GM21528 (cell line): ENCODE results near the gene PEAK1.
A peak's percentile ranks its signal among the peaks of the same experiment; 100 is the strongest.

Experiments used
- ATAC-seq: cut with Tn5 transposase; IDR thresholded peaks from one replicate; pipeline ENCODE4 v1.9.1; 2021; ENCODE audit warnings: mild to moderate bottlenecking, moderate library complexity; ENCODE audit not compliant: unreplicated experiment, low FRiP score

PEAK1 gene

DNA sequence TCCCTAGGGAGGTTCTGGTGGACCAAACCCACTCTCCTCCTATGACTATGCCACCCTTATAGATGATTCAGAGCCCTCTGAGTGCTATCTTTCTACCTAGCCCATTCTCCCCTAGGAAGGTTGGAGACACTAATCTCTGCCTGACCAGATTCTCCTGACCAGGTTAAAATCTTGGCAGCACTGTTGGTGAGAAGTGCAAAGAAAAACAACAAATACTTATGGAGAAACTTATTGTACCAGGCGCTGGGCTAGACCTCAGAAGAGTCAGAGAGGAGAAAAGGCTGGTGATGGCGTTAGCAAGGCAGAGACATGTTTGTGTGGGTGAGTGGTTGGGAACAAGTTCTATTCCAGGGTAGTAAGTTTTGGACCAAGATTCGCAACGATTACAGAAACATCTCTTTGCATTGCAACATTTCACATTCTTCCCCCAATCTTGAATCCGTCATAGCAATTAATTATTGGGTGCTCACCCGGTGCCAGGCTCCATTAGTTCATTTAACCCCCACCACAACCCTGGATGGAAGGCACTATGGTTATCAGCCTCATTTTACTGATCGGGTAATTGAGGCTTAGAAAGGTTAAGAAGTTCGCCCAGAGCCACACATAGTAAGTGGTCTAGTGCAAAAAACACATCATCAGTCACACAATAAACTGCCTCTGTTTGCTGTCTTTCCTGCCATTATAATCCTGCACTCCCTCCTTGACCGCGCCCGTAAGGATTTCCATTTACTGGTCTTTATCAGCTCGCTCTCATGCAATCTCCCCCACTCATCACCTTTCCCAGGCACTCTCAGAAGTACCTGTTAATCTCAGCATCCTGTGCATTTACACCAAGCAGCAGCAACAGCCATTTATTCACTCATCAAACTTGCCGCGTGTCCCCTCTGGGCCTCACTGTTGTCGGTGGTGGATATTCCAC, 348.3 kb downstream of the PEAK1 start:
- no peak for ATAC-seq

DNA sequence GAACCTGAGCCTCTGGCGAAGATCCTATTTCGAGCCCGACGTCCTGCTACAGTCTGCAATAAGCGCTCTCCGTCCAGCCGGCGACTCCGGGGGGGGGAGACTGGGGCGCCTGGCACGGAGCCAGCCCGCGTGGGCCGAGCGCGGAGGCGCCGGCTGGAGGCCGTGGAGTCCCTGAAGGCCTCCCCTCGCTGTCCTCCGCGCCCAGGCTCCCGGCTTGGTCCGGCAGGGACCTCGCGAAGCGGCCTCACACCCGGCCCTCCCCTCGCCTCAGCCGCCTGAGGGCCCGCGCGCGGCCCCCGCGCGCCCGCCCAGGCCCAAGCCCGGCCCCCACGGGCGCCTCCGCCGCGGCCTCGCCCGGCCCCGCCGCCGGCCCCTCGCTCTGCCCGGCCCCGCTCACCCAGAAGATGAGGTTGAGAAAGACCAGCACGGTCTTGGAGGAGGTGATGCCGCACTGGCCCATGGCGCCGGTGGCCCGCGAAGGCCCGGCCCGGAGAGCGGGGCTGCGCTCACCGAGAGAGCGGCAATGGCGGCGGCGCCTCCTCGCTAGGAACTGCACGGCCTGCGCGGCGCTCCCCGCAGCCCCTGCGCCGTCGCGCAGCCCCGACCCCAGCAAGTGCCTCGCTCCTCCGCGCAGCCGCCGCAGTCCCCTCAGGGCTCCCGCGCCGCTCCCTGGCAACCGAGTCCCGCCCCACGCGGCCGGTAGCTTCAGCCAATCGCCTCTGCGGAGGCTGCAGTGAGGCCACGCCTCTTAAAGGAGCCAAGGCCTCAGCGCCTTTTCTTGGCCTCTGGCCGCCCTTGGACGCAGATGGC, 349.2 kb downstream of the PEAK1 start, which contains the start of gene TSPAN3:
Gene TSPAN3, minus strand, starts transcription at position 615 of the 810 bp plus-strand sequence. Its CDS starts 155 bp downstream, at position 460.
- ATAC-seq = peak; percentile 89

DNA sequence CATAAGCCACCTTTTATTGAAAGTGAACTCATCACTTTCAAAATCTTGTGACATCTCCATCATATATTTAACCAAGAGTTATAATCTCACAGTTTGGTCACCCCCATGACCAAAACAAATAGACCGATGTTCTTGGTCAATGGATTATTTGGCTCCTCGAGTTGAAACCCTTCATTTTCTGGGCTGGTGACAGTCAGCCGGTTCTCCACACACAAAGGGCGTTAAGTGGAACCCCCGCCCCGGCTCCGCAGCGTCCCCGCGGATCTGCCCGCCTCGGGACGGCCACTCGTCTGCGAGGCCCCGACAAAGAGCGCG, 349.8 kb downstream of the PEAK1 start:
- ATAC-seq = no peak

DNA sequence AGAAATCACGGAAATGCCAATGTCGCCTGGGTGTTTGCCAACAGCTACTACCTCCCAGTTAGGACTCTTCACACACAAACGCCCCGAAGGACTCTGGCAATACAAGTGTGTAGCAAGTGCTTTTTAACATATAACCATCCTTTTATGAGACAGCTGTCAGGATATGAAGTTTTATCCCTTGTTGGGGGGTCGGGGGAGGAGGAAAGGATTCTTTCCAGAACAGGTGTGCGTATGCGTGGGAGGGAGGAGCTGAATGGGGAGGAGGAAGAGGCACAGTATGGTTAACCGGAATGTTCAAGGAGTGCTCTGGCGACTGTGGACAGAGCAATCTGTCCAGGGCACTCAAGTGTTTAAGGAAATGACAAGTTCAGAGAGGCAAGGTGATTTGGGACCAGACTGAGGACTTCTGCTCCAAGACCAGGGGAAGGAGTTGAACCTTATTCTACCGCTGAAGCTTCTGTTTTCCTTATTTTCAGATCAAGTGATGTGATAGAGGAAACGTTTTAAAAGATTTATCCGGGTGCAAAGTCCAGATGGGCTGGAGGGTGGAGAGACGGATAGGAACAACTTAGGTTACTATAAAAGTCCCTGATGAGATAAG, 350.3 kb downstream of the PEAK1 start:
- ATAC-seq = no peak

DNA sequence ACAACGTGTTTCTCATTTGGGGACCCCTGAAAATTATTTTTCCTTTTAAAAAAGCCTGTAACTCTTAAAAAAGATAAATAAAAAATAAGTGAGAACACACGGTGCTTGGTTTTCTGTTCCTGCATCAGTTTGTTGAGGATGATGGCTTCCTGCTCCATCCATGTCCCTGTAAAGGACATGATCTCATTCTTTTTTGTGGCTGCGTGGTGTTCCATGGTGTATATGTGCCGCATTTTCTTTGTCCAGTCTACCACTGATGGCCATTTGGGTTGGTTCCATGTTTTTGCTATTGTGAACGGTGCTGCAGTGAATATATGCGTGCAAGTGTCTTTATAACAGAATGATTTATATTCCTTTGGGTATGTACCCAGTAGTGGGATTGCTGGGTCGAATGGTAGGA, 351.3 kb downstream of the PEAK1 start:
- ATAC-seq = no peak

DNA sequence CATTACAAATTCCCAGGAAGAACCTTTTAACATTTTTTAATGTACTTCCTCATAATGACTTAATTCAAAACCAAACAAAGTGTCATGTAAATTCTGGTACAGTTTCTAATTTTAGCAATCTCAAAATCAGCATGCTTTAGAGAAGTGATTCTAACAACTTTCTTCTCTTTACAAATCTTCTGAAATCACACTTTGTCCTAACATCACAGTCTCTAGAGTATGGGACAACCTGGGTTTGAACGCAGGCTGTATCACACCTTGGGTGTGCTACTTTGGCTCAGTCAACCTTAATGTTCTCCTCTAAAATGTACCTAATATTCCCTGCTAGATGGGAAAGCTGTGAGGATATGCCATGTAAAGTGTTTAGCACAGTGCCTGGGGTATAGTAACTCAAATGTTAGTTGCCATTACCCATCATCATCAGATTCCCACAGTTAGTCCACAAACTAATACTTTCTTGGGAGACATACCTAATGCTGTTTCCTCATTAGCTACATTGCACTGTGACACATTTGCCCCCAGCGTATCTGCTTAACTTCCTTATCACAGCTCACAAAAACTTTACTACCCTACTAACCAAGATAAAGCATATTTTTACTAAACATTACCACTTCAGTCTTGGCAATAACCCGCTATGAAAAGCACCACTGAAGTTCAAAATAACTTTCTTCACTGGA, 352.1 kb downstream of the PEAK1 start:
- ATAC-seq = no peak

DNA sequence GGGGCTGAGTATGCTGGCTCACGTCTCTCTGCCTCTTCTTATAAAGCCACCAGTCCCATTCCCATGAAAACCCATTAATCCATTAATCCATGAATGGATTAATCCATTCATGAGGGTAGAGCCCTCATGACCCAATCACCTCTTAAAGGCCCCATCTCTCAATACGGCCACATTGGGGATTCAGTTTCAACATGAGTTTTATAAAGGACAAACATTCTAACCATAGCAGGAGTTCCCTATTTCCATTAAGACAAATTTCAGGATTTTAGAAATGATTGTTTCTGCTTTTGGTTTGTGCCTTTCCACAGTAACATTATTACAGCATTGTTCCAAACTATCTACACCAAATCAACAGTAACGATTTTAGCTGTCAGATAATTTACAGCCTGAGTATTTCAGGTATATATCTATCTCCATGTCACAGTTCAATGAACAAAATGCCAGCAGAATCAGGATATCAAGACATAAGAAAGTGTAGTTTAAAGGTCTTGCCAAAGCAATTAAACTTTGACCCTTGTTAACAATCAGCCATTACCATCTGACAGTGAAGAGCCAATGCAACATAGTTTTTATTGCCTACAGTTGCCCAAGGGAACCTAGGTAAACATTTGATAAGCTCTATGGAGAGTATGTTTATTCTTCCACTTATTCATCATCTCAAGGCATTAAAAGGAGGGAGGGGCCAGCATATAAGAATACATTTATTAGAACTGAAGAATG, 352.8 kb downstream of the PEAK1 start:
- no peak for ATAC-seq

DNA sequence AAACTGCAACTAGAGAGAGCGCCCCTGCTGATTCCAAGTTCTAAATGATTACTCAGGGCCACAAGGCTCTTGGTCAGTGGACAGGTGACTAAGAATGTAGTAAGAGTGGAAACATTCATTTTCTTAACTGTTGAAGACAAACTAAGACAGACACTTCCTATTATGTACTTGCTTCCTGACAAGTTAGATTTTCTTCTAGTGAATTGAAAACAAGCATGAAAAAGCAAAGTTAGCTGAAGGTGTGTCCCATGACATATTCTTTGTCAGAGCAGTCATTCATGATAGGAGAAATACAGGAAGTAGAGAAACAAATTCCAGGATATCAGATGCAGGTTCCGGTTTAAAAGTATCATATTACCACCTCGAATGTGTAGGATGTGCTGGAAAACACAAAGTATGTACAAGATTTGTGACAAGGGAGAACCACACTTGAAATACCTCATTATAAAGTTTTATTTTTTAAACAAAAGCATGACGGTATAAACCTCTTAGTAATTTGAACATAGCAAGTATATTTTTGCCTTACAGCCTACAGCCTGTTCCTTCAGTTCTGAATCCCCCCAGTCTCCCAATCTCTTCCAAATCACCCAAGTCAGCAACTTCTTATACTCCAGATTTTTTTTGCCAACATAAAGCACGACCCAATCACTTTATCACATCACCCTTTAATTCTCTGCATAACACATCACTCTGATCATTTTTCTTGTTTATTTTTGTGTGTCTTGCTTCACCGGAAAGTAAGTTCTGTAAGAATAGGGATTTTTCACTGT, 355.2 kb downstream of the PEAK1 start:
- ATAC-seq = no peak

DNA sequence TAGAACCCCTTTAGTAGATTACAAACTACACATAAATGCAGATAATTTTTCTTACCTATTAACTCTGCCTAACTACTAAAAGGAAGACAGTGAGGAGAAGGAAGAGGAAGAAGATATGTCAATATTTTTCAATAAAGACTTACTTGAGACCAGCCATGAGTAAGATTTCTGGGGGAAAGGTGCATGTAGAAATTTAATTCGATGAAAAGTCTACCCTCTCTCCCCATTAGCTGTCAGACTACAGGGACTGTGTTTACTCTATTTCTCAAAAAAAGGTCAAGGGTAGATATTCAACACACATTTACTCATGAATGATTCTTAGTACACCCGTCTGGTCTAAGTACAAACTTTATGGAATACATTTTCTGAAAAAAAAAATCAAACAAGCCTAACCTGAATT, 355.8 kb downstream of the PEAK1 start:
- ATAC-seq = no peak

DNA sequence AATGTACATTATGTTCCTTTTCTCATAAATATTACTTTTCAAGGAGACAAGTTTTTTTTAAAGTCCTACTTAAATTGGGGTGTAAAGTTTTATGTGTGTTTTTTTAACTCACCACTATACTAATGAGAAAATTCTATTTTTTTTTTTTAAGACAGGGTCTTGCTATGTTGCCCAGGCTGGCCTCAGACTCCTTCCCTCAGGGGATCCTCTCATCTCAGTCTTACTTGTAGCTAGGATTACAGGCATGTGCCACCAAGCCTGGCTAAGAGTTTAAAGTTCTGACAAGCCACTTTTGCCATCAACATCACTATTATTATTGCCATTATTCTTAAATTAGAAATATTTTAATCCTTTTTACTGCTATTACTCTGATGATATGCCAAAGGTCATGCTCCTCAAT, 356.7 kb downstream of the PEAK1 start:
- ATAC-seq = no peak

DNA sequence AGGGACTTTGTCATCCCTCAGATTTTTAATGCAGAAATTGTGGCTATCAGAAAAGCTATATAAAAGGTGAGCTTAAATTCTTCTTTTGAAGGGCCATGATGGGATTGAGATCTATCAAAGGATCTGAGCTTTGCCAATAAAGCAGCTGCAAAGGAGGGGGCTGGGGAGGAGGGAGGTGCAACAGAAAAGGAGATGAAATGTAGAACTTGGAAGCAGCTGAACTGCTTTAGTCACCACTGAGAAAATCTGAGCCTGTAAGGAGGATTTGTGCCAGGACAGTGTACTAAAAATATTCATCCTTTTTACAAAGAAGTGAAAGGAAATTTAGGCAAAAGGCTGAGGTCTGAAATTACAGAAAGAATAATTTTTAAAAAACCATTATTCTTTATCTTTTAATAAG, 359.4 kb downstream of the PEAK1 start:
- ATAC-seq = no peak

DNA sequence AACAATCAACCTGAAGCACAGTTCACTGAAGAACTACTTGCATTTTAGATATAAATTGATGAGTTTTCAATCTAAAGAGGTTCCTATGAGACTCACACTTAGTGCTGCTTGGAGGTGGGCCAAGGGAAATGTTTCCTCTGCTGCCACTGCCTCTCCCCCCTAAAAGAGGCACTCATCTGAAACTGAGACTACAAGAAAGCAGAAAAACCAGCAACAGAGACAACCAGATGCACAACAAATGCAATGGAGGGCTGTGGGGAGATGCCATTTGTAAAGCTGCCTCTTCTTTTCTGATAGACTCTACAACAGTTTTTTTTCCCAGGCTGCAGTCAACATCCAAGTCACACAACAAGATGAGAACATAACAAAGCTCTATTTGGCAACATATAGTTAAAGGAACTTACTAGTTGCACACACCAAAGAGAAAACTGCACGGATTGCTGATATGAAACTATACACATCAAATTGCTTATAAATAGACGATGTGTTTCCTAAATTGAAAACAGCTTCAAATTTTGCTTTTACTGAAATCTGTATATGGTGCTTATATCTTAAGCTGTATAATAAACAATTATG, 360.0 kb downstream of the PEAK1 start:
- ATAC-seq = no peak

DNA sequence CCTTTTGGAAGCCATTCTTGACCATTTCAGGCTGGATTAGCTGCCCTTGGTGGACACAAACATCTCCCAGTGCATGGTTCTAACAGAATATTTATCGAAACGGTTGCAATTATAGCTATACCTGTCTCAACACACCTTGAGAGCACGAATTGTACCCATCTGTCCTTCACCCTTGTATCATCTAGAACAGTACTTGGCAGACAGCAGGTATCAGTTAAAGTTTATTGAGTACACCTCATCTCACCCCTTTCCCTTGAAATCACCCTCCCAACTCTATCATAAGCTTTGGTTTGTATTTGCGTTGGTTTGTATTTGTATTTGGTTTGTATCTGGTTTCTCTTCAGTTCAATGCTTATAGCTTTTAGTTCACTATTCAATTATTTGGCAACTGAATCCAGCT, 361.4 kb downstream of the PEAK1 start:
- no peak for ATAC-seq

DNA sequence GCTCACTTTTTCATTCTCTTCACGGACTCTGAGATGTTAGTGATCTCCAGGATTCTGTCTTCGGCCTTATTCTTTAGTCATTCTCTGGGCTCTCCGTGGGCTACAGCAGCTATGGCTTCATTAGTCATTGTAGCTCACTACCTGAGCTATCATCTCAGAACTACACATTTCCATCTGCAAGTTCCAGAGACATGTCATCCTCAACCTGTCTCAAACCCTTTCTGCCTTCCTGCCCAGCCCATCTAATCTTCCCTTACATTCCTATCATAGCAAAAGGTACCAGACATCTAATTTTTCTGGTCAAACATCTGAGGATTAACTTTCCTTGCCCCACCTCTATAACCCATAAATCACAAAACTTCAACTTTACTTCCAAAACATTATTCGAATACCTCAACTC, 362.2 kb downstream of the PEAK1 start:
- no peak for ATAC-seq

DNA sequence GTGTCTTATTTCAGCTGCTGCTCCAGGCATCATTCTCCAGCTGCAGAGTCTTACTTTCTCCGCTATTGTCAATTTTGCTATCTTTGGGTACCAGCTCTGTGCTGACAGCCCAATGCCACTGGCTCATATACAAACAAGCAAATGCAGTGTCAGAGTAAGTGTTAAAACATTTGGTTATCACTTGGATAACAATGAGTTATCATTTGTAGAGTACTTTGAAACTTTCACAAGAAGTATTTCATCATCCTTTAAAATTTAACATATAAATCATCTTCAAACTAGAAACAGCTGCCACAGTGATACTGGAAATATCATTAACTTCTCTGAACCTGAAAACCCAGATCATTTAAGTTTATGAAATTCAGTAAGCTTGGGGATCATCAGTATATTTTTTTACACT, 362.8 kb downstream of the PEAK1 start:
- no peak for ATAC-seq

DNA sequence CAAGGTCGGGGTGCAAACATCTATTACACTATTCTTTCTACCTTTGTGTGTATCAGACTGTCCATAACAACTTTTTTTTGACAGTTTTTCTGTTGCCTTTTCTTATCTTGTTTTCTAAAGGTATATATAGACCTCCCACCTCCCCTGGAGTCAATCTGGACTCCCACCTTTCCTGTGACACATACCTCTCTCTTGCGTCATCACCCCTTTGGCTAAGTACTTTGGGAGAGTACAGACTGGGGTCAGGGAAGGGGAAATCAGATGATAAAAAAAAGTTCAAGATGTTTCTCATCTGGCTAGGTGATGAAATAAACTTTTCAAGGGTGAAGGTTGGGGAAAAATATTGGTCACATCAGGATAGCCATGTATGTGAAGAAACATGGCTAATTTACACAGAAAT, 366.2 kb downstream of the PEAK1 start:
- ATAC-seq = no peak

DNA sequence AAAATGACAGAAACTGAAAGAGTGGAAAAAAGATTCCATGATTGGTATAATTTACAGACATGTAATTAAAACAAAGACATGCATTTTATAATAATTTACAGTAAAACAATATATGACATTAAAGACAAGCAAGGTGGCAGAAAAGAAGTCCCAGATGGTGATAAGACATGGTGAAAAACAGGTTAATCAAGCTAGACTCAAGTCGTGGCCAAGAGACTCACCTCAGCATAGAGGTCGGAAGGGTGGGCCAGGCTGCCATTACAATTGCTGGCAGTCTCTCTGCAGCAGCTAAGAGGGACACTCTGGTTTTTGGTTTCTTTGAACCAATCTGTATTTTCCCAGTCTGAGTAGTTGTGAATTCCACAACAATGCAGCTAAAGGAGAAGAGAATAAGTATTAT, 367.3 kb downstream of the PEAK1 start:
- no peak for ATAC-seq
